Measurements from ENCODE around the gene PRDM16. TPM values are rescaled to one million over a fixed set of nuclear protein-coding genes. Genes with fewer than 3 reads are reported as not detected.

Gene PRDM16
- total RNA-seq, 2 experiments from 2014 or later, result 0.18 to 0.21 TPM

GRCh38 chr1:3323796-3324703 is 255.0 kb downstream of the PRDM16 start:
- H3K4me1 Mint-ChIP-seq (ENCODE audit: low read depth), result no peaks in the 10 kb centered on the region

GRCh38 chr1:3324704-3325535 is 255.9 kb downstream of the PRDM16 start:
- Mint-ChIP-seq H3K9me3 (ENCODE audit: insufficient read depth) (no peaks in the 10 kb centered on the region), H3K27ac (no peak overlapping the region), H3K27me3 (ENCODE audit: low read depth) (no peaks in the 10 kb centered on the region), H3K4me3 (no peak overlapping the region), H3K36me3 (ENCODE audit: low read depth) (no peaks in the 10 kb centered on the region), H3K4me1 (ENCODE audit: low read depth) (no peaks in the 10 kb centered on the region)
- ATAC-seq (no peak), DNase-seq (no peak)
- ChIA-PET CTCF (no interaction called here), POLR2A (no interaction called here)

More at GRCh38 chr1:3323796-3324703, 255.0 kb downstream of the PRDM16 start:
- no peaks in the 10 kb centered on the region for H3K9me3 Mint-ChIP-seq (ENCODE audit: insufficient read depth)
- H3K4me3 Mint-ChIP-seq, result no peak overlapping the region
- H3K27ac Mint-ChIP-seq, result no peak overlapping the region
- no peak for ATAC-seq
- ChIA-PET CTCF (no interaction called here), POLR2A (no interaction called here)
- H3K36me3 Mint-ChIP-seq (ENCODE audit: low read depth), result no peaks in the 10 kb centered on the region
- H3K27me3 Mint-ChIP-seq (ENCODE audit: low read depth), result no peaks in the 10 kb centered on the region
- no peak for DNase-seq

GRCh38 chr1:3326516-3327388 is 257.7 kb downstream of the PRDM16 start:
- DNase-seq (no peak), ATAC-seq (no peak)
- ChIA-PET CTCF (no interaction called here), POLR2A (no interaction called here)
- H3K36me3 Mint-ChIP-seq (ENCODE audit: low read depth), result no peaks in the 10 kb centered on the region
- no peaks in the 10 kb centered on the region for H3K27me3 Mint-ChIP-seq (ENCODE audit: low read depth)
- H3K27ac Mint-ChIP-seq, result no peak overlapping the region
- no peak overlapping the region for H3K4me3 Mint-ChIP-seq
- H3K9me3 Mint-ChIP-seq (ENCODE audit: insufficient read depth), result no peaks in the 10 kb centered on the region
- H3K4me1 Mint-ChIP-seq (ENCODE audit: low read depth), result no peaks in the 10 kb centered on the region

- CTCF ChIA-PET, result no interaction called here
- no peaks in the 10 kb centered on the region for H3K4me1 Mint-ChIP-seq (ENCODE audit: low read depth)
- POLR2A ChIA-PET, result no interaction called here
- no peaks in the 10 kb centered on the region for H3K27me3 Mint-ChIP-seq (ENCODE audit: low read depth)
- ATAC-seq (no peak), DNase-seq (no peak)
- no peaks in the 10 kb centered on the region for H3K9me3 Mint-ChIP-seq (ENCODE audit: insufficient read depth)
- no peak overlapping the region for H3K27ac Mint-ChIP-seq
- no peak overlapping the region for H3K4me3 Mint-ChIP-seq
- no peaks in the 10 kb centered on the region for H3K36me3 Mint-ChIP-seq (ENCODE audit: low read depth)
These were observed 258.3 kb downstream of the PRDM16 start for GRCh38 chr1:3327389-3327702.

- H3K27me3 Mint-ChIP-seq (ENCODE audit: low read depth), result no peaks in the 10 kb centered on the region
- POLR2A ChIA-PET, result no interaction called here
- CTCF ChIA-PET, result no interaction called here
These were observed 259.1 kb downstream of the PRDM16 start for GRCh38 chr1:3327936-3328590.

GRCh38 chr1:3329640-3330281 is 260.8 kb downstream of the PRDM16 start:
- ChIA-PET CTCF (no interaction called here), POLR2A (interaction anchor here (0.6 kb wide), 1 partner anchor 12 kb away, joined by 3 read pairs; no protein-coding TSS in a partner anchor)
- Mint-ChIP-seq H3K36me3 (ENCODE audit: low read depth) (no peaks in the 10 kb centered on the region), H3K4me3 (no peak overlapping the region), H3K4me1 (ENCODE audit: low read depth) (no peaks in the 10 kb centered on the region), H3K9me3 (ENCODE audit: insufficient read depth) (no peaks in the 10 kb centered on the region), H3K27ac (no peak overlapping the region), H3K27me3 (ENCODE audit: low read depth) (no peaks in the 10 kb centered on the region)
- no peak for ATAC-seq
- no peak for DNase-seq

More at GRCh38 chr1:3327936-3328590, 259.1 kb downstream of the PRDM16 start:
- no peaks in the 10 kb centered on the region for H3K4me1 Mint-ChIP-seq (ENCODE audit: low read depth)
- ATAC-seq (no peak), DNase-seq (no peak)
- no peak overlapping the region for H3K4me3 Mint-ChIP-seq
- no peak overlapping the region for H3K27ac Mint-ChIP-seq
- no peaks in the 10 kb centered on the region for H3K9me3 Mint-ChIP-seq (ENCODE audit: insufficient read depth)
- H3K36me3 Mint-ChIP-seq (ENCODE audit: low read depth), result no peaks in the 10 kb centered on the region

GRCh38 chr1:3330771-3331245 is 261.8 kb downstream of the PRDM16 start:
- Mint-ChIP-seq H3K27ac (no peak overlapping the region), H3K27me3 (ENCODE audit: low read depth) (no peaks in the 10 kb centered on the region), H3K4me3 (no peak overlapping the region), H3K4me1 (ENCODE audit: low read depth) (no peaks in the 10 kb centered on the region), H3K9me3 (ENCODE audit: insufficient read depth) (no peaks in the 10 kb centered on the region), H3K36me3 (ENCODE audit: low read depth) (no peaks in the 10 kb centered on the region)
- POLR2A ChIA-PET, result no interaction called here
- no peak for ATAC-seq
- no peak for DNase-seq
- CTCF ChIA-PET, result no interaction called here

GRCh38 chr1:3331564-3331963 is 262.6 kb downstream of the PRDM16 start:
- Mint-ChIP-seq H3K36me3 (ENCODE audit: low read depth) (no peaks in the 10 kb centered on the region), H3K27me3 (ENCODE audit: low read depth) (no peaks in the 10 kb centered on the region), H3K27ac (no peak overlapping the region), H3K9me3 (ENCODE audit: insufficient read depth) (no peaks in the 10 kb centered on the region), H3K4me1 (ENCODE audit: low read depth) (no peaks in the 10 kb centered on the region), H3K4me3 (no peak overlapping the region)
- DNase-seq (no peak), ATAC-seq (no peak)
- ChIA-PET CTCF (no interaction called here), POLR2A (no interaction called here)

- ChIA-PET POLR2A (no interaction called here), CTCF (no interaction called here)
- no peak for ATAC-seq
- Mint-ChIP-seq H3K27me3 (ENCODE audit: low read depth) (no peaks in the 10 kb centered on the region), H3K4me1 (ENCODE audit: low read depth) (no peaks in the 10 kb centered on the region), H3K36me3 (ENCODE audit: low read depth) (no peaks in the 10 kb centered on the region), H3K9me3 (ENCODE audit: insufficient read depth) (no peaks in the 10 kb centered on the region), H3K4me3 (no peak overlapping the region), H3K27ac (no peak overlapping the region)
- no peak for DNase-seq
These were observed 263.0 kb downstream of the PRDM16 start for GRCh38 chr1:3332043-3332442.

- no peaks in the 10 kb centered on the region for H3K9me3 Mint-ChIP-seq (ENCODE audit: insufficient read depth)
- ChIA-PET CTCF (no interaction called here), POLR2A (no interaction called here)
- no peaks in the 10 kb centered on the region for H3K27me3 Mint-ChIP-seq (ENCODE audit: low read depth)
- no peak for ATAC-seq
- H3K36me3 Mint-ChIP-seq (ENCODE audit: low read depth), result no peaks in the 10 kb centered on the region
- no peaks in the 10 kb centered on the region for H3K4me1 Mint-ChIP-seq (ENCODE audit: low read depth)
- H3K4me3 Mint-ChIP-seq, result no peak overlapping the region
- no peak for DNase-seq
- H3K27ac Mint-ChIP-seq, result no peak overlapping the region
These were observed 263.7 kb downstream of the PRDM16 start for GRCh38 chr1:3332662-3333061.

- Mint-ChIP-seq H3K4me1 (ENCODE audit: low read depth) (no peaks in the 10 kb centered on the region), H3K27ac (no peak overlapping the region), H3K36me3 (ENCODE audit: low read depth) (no peaks in the 10 kb centered on the region), H3K27me3 (ENCODE audit: low read depth) (no peaks in the 10 kb centered on the region), H3K9me3 (ENCODE audit: insufficient read depth) (no peaks in the 10 kb centered on the region), H3K4me3 (no peak overlapping the region)
- ATAC-seq (no peak), DNase-seq (no peak)
- POLR2A ChIA-PET, result no interaction called here
- CTCF ChIA-PET, result interaction anchor here (0.6 kb wide), 1 partner anchor 10 kb away, joined by 3 read pairs; no protein-coding TSS in a partner anchor
These were observed 264.9 kb downstream of the PRDM16 start for GRCh38 chr1:3333903-3334302.

Data from activated CD8-positive, alpha-beta T cell treated with anti-CD3 and anti-CD28 coated beads, Interleukin-2, amount 10 ng/mL, durations not matched to agents 7 days and 5 days (primary cell).